GM18861 (cell line): Measurements from ENCODE around the gene NR2F1.
"Not testable (repeated sequence)": the region's sequence is repeated elsewhere in the genome, so short reads cannot be mapped to it uniquely, and the experiment has no call there.

Source experiments
- ATAC-seq: cut with Tn5 transposase; IDR thresholded peaks from one replicate; pipeline ENCODE4 v1.9.1; 2021; ENCODE audit not compliant: unreplicated experiment

NR2F1 gene

DNA sequence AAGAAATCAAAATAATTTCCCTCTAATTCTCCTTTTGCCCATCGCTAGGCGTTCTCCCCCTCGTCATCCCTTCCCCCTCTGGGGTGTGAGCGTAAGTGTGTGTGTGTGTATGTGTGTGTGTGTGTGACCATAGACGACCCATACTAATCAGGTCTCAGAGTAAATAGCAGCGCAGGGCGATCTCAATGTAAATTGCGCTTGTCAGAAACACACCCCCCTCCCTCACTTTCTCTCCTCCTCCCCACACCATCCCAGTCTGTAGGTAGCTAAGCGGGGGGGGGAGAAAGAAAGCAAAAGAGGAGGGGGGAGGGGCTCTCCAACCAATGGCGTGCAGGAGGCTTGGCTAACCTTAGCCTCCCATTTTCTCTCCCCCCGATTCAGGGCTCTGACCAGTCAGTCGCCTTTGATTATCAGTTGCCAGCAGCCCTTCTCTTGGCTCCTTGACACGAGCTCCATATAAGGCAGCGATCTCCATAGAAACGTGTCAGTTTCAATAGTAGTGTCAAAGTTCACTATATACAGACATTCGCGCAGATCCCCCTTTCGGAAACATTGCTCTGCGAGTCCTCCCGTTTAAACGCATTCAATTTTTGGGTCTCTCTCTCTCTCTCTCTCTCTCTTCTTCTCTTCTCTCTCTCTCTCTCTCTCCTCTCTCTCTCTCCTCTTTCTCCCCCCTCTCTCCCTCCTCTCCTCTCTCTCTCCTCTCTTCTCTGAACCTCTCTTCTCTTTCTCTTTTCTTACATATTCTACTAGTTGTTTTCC, at the start of gene NR2F1:
TSS of gene NR2F1 (plus strand) at position 546 of the 762 bp plus-strand sequence. CDS start 1,802 bp downstream, outside the sequence.
- no peak for ATAC-seq

DNA sequence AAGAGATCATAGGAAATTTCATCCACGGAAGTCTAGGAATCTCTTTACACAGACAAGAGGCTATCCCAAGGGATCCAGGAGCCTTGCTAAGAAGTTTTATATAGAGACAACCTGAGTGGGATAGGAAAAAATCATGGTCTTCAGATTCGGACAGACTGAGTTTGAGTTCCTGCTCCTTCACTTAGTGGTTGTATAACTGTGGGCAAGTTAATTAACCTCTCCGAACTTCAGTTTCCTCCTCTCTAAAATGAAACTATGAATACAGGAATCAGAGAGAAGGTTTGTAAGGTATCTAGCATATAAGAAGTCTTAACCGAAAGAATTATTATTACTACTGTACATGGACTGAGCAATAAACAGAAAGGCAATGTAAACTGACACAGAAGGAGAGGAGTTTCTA, 37.1 kb upstream of the NR2F1 start:
- ATAC-seq, result no peak

DNA sequence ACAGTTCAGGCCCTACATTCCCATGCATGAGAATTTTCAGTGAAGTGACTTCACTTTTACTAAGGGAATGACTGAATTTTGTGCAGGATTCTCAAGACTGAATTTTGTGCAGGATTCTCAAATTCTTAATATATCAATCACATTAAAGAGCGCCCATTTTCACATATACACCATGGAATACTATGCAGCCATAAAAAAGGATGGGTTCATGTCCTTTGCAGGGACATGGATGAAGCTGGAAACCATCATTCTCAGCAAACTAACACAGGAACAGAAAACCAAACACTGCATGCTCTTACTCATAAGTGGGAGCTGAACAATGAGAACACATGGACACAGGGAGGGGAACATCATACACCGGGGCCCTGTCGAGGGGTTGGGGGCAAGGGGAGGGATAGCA, 33.4 kb upstream of the NR2F1 start:
- not testable (repeated sequence) for ATAC-seq

DNA sequence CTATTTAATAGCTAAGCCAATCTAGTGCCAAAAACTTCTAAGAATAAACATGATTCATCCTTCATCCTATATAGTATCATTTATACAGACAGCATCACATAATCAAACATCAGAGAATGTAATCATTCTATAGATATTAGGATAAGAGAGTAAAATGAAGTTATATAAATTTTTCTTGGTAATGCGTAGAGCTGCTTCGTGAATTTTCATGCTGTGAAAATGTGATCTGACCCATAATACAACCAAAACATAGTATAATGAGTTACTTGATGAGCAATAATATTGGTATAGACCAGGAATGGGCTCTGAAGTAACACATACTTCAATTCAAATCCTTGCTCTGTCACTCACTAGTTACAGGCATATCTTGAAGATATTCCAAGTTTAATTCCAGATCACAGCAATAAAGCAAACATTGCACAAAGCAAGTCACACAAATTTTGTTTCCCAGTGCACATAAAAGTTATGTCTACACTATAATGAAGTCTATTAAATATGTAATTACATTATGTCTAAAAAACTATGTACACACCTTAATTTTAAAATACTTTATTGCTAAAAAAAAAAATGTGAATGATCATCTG, 25.9 kb upstream of the NR2F1 start:
- no peak for ATAC-seq

DNA sequence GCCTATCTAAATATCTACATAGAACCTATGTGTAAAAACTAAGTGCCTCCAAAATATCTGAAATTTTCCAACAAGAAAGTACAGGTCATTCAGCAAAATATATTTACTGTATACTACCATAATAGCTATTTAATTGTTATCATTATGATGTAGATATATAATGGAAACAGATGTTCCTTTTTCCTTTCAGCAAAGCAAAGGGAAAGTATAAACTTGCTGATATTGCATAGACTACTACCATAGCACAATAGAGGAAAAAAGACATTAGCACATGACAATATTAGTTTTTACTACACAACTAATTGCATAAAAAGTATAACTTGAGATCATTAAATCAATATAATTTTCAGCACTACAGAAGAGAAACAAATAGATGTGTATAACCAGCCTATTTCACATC, 16.9 kb upstream of the NR2F1 start:
- no peak for ATAC-seq

DNA sequence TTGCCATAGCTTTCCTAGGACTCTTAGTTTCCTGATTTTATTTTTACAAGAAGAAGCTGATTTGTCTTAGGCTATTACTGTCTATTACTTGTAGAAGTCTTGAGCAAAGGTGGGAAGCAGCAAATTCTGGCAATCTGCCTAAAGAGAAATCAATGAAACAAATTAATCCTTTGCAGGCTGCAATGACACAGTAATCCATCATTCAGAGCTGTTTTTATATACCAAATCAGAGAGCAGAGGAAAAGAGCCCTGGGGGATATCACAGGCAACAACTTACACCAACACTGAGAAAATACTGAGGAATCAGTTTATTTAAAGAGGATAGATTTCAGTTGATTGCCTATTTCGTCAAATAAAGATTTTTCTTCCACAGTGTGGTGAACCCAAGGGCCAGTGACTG, 15.6 kb upstream of the NR2F1 start:
- no peak for ATAC-seq

DNA sequence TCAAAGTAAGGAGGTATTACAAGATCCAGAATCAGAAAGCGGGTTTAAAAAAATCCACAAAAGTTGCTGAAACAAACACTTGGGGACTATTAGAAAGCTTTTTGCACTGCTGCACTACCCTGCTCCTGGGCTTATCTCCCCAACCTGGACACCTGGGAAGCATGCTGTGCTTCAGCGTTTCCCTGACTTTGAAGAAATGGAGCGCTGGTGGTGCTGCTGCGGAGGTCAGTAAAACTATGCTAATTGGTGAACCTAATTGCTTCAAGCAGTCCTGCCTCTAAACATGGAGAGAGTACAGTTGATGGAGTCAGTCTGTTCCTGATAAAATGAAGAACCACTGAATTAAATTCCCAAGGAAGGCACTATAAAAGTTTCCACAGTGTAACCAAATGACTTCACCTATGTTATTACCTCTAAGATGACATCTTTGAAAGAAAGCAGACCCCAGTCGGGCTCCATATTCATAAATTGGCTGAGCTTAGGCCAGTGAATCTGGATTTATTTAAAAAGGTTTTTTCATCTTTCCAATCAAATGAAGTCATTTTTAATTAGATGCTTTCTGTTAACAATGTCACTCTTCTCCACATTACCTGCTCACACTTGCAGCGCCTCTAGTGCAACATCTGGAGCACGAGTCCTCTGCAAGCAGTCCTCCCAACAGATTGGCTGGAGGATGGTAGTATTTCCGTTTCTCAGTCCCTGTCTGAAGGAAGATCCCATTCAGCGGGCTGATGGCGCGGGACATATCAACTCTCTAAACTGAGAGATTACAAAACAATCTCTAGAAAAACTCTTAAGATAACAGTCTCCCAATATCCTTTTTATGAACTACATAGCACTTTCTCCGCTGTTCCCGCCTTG, 13.5 kb upstream of the NR2F1 start:
- ATAC-seq, result no peak

DNA sequence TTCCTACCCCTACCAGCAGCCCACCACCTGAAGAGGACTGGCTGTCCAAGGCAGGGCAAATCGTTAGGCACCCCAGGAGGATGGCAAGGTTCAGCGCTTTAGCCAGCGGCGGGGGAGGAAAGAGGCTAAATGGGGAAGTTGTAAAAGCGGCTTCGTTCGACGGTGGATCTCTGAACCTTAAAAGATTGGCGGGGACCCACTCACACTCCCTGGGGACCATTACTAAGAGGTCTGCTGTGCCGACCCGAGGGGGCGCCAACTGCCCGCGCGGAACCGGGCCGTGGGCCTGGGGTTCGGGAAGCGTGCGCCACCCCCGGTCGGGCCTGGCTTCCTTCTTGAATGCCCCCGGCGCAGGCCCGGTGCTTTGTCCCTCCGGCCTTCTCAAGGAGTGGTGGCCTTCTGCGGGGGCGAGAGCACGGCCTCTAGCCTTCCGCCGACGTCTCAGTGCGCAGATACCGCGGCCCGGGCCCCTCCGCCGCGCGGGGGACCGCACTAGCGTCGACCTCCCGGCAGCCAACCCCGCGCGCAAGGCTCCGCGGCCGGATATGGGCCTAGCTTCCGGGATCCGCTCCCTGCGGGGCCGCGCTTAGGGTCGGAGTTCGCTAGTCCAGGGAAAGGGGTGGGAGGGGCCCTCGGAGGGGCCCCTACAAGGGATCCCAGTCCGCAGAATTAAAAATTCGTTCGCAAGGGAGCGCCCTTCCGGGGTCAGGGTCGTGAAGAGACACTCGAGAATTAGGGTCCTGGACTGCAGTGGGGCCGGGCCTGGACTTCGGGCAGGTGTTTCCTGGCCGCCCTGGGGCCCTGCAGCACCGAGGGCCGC, 12.5 kb upstream of the NR2F1 start:
- no peak for ATAC-seq

DNA sequence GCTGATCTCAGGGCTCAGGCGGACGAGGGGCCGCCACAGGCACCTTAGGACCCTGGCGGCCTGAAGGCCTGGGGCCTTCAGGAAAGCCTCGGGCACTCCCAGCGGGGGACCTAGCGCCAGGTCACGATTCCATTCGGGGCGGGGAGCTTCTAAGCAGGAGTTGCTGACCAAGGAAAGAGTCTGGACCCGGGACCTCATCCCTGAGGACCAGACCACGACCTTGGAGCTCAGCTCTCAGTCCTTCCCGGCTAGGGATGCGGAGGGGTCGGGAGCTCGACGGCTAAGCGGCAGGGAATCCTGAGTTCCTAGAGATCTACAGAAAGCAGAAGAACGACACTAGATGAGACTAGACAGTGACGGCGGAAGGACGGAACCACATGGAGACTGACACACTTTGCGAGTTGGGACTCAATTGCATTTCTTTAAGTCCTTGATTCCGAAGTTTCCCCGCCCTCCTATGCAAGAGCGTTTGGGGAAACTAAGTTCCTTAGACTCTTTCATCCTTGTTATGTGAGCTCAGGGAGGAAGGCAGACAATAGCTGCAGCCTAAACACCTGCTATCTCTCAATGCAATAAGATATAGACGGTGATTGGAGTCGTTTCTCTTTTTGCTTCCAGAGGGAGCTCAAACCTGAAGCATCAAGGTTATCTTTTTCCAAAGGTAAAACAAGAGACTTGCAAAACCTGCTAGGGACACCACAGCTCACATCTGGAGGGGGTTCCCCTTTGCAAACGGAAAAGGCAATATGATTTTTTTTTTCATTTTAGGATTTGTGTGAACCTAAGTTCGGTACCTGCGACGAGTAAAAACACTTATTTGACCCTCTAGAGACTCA, 11.7 kb upstream of the NR2F1 start:
- ATAC-seq, result no peak

DNA sequence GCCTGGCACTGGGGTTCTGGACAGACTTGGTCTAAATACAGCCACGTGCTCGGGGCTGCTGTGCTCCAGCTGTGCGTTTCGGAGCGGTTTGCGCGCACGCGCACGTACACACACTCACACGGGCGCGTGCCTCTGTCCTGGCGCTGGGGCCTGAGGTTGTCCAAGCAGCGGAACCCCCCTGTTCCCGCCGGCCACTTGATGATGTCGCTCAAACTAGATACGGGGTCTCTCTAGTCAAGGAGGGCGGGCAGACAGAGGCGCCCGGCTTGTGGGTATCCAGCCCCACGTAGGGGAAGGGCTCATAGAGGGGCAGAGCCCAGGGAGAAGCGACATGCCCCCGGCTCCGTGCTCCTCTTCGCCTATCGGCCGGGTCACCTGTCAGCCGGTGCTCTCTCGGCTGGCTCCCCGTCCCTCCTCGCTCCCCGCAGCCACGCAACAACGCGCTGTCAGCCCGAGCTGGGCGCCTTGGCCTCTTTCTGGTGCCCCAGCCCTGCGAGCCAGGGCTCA, 10.9 kb upstream of the NR2F1 start:
- no peak for ATAC-seq

DNA sequence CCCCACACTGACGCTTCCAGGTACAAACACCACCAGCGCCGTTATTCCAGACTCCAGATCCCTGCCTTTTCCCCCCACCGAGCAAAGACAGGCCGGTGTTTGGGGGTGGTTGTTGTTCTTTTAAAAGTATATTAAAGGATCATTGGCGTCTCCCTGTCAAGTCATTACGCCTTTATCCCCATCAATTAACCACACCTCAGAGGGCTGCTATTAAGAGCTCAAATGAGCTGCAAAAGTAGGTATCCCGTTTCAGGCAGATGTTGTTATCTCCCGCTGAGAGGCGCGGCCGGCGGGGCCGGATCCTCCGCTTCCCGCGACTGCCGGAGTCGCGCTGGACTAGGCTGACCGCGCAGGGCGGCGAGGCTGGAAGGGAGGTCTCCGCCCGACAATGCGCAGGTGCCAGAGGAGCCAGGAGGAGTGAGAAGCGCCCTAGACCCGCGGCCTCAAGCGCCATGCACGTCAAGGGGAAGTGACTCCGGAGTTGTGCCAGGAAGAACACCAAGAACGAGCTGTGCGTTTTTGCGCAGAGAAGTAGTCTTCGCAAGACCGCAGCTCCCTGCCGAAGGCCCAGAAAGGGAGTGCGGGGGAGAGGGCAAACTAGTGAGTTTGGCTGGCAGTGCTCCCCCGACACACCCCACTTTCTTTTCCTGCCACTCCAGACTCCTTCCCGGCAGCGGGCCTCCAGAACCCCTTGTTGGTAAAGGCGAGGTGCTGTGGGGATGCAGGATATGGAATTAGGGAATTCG, 10.2 kb upstream of the NR2F1 start:
- ATAC-seq, result no peak

DNA sequence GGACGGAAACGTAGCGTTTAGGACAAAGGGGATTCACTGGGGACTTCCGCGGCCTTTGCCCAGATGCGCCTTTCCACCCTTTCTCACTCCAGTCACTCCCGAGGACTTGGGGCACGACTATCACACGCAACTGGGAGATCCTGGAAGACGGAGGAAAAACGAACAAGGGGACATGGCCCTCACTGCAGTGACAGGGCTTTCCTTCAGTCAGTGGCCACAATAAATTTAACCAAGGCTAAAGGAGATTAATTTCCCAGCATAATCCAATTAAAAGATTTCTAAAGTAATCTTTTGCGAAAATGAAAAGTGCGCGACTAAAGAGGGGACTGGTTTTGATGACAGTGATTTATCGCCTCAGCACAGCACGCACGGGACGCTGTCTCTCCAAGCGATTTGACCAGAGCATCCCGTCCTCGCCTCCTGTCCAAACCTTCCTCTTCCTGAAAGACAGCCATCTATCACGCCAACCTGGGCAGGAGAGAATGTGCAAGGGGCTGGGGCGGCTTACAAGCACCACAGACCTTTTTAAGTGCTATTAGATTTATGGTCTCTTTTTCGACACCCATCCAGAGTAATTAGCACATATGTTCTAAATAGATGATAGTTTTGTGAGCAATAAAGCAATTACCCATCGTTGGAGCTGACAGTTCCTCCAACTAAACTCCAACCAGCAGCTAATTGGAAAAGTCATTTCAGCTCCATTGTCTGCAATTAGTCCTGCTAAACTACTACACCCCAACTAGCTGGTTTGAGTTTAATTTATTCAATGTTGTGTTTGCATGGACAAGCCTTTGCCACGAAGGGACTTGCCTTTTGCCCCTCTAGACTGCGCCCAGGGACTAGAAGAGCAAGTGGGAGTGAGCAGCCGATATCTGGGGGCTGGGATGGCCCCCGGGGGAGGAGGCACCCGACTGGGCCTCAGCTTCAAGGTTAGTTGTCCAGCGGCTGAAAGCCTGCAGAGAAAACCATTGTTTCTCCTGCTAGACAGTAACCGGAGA, 9.4 kb upstream of the NR2F1 start:
- no peak for ATAC-seq

DNA sequence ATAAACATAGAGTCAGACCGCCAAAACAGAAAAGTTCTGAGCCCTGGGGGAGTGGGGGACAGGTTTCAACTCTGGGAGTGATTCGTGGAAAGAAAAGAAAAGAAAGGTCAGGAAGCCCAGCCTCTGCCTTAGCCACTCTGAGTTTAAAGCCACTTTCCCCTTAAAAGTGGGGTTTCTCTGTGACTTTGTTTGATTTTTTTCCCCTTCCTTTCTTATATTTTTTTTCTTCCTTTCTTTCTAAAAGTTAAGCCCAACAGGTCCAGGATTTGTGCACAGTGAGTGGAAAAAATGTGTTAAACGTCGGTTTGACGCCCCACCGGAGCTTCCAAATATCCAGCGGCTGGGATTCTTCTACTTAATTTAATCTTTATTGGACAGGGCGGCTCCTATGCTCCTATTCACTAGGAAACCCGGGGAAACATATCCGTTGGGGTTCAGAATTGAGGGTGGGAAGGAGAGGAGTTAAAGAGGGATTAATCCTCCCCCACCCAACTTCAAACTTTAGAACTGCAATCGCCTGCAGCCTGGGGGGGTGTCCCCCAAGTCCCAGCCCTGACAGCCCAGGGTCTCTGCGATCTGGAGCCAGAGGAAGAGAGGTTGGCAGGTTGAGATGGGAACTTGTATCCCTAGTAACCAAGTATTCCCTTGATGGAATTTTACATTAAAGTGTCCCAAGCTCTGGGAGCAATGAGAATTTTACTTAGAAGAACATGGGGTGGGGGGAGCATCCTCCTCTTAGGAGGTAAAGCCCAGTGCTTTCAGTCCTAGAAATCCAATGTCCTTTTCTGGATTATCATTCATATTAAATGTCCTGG, 8.3 kb upstream of the NR2F1 start:
- no peak for ATAC-seq

DNA sequence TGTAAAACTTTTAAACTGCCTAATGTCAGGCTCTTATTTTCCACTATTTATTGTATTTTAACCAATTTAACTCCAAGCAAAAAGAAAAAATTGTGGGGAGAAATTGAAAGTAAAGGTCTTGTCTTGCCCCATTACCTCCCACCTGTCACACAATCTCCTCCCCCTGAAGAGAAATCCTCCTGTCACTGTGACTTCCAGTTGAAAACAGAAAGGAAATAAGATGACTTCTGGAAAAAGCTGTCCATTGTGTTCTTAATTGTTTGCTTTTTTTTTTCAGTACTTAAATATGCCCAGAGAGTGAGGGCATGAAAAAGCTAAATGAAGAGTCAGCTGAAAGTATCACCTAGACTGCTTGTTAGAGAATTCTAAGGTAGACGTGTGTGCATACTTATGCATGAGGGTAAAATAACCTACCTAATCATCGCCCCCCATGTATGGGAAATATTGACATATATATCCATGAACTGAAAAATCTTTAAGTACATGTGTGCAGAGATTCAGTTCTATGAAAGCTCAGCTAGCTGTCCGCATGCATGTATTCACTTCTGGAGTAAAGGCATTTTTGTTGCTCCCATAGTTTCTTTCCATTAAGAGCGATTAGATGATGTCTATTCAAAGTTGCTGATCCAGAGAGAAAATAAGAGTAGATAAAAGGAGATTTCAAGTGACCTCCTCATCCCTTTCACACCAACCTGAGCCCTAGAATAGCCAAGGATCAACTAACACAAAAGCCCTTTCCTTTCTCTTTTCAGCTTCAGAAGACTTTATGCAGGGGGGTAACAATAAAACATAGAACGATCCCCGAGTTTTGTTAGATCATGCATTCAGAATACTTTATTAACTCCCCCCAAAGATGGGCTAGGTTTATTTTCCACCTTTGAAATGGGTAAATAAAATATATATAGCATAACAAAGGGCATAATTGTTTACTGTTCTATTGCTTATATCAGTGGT, 7.3 kb upstream of the NR2F1 start:
- ATAC-seq, result no peak

DNA sequence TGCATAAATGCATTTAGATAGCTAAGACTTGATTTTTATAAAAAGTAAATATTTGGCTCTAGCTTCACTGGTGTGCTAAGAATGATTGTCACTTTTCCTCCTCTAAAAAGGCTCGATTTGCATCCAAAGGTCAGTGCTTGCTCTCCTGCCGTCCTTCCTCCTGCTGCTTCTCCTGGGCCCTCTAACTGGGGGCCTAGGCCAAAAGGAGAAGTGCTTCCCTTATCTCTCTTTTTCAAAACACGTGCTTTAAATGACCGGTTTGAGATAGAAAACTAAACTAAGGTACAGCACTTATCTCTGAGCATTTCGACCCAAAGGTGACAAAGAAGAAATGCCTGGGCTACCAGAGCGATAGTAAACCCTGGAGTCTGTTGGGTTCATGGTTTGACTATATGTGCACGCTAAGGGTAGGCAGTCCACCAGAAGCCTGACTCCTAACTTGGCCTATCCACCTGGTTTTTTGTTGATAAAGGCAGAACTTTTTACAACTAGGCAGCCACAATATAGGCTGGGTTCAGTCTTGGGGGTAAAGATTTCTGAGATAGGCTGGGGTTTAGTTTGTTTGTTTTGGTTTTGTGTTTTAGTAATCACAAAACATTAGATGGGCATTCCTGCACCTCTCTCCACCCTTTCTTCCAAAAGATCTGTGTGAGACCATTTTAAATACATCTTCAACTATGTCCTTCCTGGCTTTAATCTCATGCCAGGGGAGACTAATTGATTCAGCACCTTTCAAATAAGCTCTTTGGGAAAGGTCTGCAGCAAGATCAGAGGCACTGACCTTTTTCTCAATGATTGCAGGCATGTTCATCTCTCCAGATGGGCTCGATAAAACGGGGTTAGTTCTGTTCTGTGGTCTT, 5.8 kb upstream of the NR2F1 start:
- ATAC-seq, result no peak
